HepG2 (cell line): Measurements from ENCODE around the gene MED9.

Experiments used
- ATF1 ChIP-seq: IDR thresholded peaks from 2 replicates; pipeline ENCODE4 v1.6.1; 2016; ENCODE audit warnings: mild to moderate bottlenecking, control low read depth
- EEA1 ChIP-seq: sonication (generic); formaldehyde crosslinking; IDR thresholded peaks from 2 replicates; pipeline ENCODE4 v1.5.1; 2020; ENCODE audit warnings: mild to moderate bottlenecking, missing genetic modification reagents, borderline replicate concordance
- KDM2A ChIP-seq: sonication (generic); formaldehyde crosslinking; IDR thresholded peaks from 2 replicates; pipeline ENCODE4 v1.4.0; 2020; ENCODE audit warnings: low read depth, missing genetic modification reagents, borderline replicate concordance
- MYC ChIP-seq: sonication (generic); formaldehyde crosslinking; IDR thresholded peaks from 2 replicates; pipeline ENCODE4 v1.9.0; 2021; ENCODE audit warnings: missing genetic modification reagents, borderline replicate concordance
- MZF1 ChIP-seq: sonication (generic); formaldehyde crosslinking; IDR thresholded peaks from 2 replicates; pipeline ENCODE4 v1.8.1; 2023; ENCODE audit warnings: mild to moderate bottlenecking, missing genetic modification reagents, borderline replicate concordance
- NONO ChIP-seq, 2 experiments: fragments of 450-650 bp in 1 of 2; sonication (generic) in 1 of 2; formaldehyde crosslinking in 1 of 2; IDR thresholded peaks in 1 of 2; conservative IDR thresholded peaks in 1 of 2; 2 replicates each; pipeline versions ENCODE4 v1.6.1 to v1.8.0; 2017 to 2022; ENCODE audit warnings: mild to moderate bottlenecking in 1 of 2, missing genetic modification reagents in 1 of 2, moderate library complexity in 1 of 2
- SRSF1 ChIP-seq: fragments of 200-400 bp; formaldehyde crosslinking; optimal IDR thresholded peaks from 2 replicates; pipeline ENCODE3; 2017; ENCODE audit warnings: mild to moderate bottlenecking, low read depth, low read length, moderate library complexity
- ZNF501 ChIP-seq: sonication (generic); formaldehyde crosslinking; IDR thresholded peaks from 2 replicates; pipeline ENCODE4 v1.5.1; 2020; ENCODE audit warnings: mild to moderate bottlenecking, moderate library complexity, missing genetic modification reagents

DNA sequence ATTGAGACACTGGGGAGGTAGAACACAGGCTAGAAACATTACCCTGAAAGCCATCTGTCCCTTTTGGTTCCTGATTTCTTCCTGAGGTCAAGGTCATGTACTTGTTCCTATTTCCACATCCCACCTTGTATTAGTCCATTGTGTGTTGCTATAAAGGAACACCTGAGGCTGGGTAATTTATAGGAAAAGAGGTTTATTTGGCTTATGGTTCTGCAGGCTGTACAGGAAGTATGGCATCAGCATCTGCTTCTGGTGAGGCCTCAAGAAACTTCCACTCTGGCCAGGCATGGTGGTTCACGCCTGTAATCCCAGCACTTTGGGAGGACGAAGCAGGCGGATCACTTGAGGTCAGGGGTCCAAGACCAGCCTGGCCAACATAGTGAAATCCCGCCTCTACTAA lies 7.4 kb upstream of the MED9 start:
- TF ChIP-seq EEA1 (CRISPR knock-in tag) (no peak), MZF1 (CRISPR knock-in tag) (no peak), KDM2A (CRISPR knock-in tag) (no peak), SRSF1 (no peak), ZNF501 (CRISPR knock-in tag) (no peak), ATF1 (CRISPR knock-in tag) (no peak), NONO (IDR thresholded peaks at IDR 0.05) (no peak), NONO (CRISPR knock-in tag; conservative IDR thresholded peaks at IDR 0.05) (no peak), MYC (CRISPR knock-in tag) (no peak)
